HFF-Myc (cell line): ENCODE measurements around the gene MTERF2.

ENCODE experiments used
- DNase-seq: peaks from one replicate; pipeline ENCODE4 v3.0.0-alpha.2; 2011; ENCODE audit warnings: low read depth; ENCODE audit errors: extremely low read depth
- H3K4me3 ChIP-seq: replicated peaks from 2 replicates; pipeline ENCODE4 v1.5.1; 2011; ENCODE audit warnings: low read depth, mild to moderate bottlenecking, control low read depth, low read length
- TF ChIP-seq, protein P1 (sequence below): IDR thresholded peaks from 2 replicates; pipeline ENCODE4 v1.5.1; 2012; ENCODE audit warnings: mild to moderate bottlenecking, low read depth, low read length, control low read depth; ENCODE audit errors: missing control alignments

MTERF2 gene

DNA sequence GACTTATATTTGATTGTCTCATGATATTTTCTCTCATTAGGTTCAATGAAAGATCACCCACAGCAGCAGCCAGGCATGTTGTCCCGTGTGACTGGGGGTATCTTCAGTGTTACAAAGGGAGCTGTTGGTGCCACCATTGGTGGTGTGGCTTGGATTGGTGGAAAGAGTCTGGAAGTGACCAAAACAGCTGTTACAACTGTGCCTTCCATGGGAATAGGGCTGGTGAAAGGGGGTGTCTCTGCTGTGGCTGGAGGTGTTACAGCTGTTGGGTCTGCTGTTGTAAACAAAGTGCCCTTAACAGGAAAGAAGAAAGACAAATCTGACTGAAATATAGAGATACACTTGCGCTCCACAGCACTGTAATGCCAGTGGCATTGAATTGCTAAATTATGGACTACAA is 15.9 kb downstream of the MTERF2 start:
- TF ChIP-seq, protein P1, sequence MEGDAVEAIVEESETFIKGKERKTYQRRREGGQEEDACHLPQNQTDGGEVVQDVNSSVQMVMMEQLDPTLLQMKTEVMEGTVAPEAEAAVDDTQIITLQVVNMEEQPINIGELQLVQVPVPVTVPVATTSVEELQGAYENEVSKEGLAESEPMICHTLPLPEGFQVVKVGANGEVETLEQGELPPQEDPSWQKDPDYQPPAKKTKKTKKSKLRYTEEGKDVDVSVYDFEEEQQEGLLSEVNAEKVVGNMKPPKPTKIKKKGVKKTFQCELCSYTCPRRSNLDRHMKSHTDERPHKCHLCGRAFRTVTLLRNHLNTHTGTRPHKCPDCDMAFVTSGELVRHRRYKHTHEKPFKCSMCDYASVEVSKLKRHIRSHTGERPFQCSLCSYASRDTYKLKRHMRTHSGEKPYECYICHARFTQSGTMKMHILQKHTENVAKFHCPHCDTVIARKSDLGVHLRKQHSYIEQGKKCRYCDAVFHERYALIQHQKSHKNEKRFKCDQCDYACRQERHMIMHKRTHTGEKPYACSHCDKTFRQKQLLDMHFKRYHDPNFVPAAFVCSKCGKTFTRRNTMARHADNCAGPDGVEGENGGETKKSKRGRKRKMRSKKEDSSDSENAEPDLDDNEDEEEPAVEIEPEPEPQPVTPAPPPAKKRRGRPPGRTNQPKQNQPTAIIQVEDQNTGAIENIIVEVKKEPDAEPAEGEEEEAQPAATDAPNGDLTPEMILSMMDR = no peak
- no peak overlapping the region for H3K4me3 ChIP-seq
- DNase-seq = no peak

DNA sequence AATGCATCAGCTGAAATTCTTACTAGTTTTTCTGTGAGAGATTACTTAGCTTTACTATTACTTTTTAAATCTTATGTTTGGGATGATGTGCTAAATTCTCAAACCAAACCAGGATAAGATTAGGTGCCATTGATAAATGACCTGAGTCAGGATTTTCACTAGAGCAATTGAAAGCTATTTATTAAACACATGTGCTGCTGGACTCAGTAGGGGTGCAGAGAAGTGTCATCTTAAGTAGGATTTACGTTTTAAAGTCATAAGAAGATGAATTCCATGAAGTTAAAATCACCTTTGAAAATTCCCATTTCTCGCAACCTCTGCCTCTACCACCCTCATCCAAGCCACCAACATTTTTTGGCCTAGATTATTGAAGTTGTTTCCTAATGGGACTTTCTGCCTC is 22.4 kb downstream of the MTERF2 start:
- no peak for DNase-seq
- no peak overlapping the region for H3K4me3 ChIP-seq
- TF ChIP-seq, protein P1 = no peak

DNA sequence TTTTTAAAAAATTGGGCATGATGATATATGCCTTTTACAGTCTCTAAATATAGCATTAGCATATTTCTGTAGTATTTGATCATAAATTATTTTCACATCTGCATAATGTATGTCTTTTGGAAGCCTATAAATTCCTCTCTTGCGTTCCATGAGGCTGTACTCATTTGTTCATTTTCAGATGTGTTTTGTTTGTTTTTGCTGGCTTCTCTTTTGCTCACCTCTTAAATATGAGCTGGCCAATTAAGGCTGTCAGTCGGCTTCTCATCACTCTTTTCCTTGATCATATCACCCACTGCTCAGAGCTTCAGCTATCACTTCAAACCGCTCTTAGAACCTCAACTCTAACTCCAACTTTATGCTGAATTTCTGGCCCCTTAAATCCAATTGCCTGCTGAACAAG is 24.7 kb downstream of the MTERF2 start:
- no peak overlapping the region for H3K4me3 ChIP-seq
- TF ChIP-seq, protein P1 = no peak
- DNase-seq = no peak

DNA sequence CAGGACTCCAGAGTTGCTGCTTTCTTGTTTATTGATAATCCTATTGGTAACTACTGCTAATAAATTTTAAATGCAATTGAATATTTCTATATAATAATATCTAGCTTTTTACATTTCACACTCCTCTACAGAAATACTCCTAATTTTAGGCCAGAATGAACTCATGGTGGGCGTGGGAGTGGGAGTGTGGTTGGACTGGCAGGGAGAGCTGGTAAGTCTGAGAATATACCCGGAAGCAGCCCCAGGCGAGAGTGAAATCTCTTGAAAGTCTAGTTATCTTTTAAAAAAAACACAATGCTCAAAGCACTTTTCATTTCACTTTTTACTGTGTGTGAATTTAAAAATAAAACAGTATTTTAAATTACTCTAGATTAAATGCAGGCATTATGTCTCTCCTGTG is 26.5 kb downstream of the MTERF2 start:
- no peak overlapping the region for H3K4me3 ChIP-seq
- DNase-seq = no peak
- TF ChIP-seq, protein P1 = no peak

DNA sequence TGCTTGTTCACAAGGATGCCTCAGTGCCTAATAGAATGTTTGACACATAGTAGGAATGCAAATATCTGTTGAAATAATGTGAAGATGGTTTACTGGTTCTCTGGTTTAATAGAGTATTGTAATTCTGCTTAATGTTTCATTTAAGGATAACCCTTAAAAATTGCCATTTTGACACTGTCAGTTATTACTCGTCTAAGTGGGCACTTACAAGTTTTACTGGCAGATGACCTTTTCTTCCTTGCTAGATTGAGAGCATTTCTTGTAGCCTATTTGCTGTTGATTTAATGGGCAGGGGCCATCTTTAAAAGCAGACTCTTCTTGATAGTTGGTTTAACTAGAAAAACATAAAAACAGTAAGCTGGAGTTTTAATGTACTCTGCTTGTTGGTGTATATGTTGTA is 29.4 kb downstream of the MTERF2 start:
- peak overlapping the region; percentile 74 for H3K4me3 ChIP-seq
- TF ChIP-seq, protein P1 = no peak
- DNase-seq = no peak

DNA sequence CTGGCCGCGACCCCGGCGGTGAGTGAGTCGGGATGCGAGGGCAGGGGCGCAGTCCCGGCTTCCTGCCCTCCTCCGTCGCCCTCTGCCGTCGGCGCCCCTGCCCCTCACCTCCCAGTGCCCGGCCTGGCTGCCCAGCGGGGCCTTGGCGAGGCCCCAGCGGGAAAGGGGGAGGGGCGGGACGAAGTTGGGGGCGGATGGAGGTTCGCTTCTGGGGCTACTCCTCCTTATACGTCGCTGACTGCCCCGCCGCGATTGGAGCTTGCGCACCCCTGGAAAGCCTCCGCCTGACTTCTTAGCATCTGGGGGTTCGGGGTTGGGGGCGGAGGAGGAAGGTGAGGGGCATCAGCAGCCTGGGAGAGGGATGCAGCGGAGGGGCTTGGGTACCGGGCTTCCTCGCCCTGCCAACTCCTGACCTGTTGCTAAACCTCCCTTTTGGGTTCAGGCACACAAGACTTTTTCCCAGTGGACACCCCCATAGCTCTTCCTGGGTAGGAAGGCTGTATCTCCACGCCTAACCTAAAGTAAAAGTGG is 30.8 kb downstream of the MTERF2 start:
- DNase-seq = no peak
- TF ChIP-seq, protein P1 = no peak
- H3K4me3 ChIP-seq = peak overlapping the region; percentile 74
